PC-3 (cell line): ENCODE measurements around the gene KCNJ6. TPM values are rescaled to one million over a fixed set of nuclear protein-coding genes. Genes with fewer than 3 reads are reported as not detected.

Source experiments
- ATAC-seq: fragments of 200-7000 bp; cut with Tn5 transposase; 2 replicates; pipeline ENCODE4 v1.9.1; 2020; ENCODE audit warnings: mild to moderate bottlenecking, moderate library complexity
- BruUV-seq: library from RNA; stranded (reverse); fragments of 400-500 nt; replicated peaks from 2 replicates; lab custom pipeline; 2021; lab: Mats Ljungman, UMichigan
- CTCF ChIA-PET: fragments of 300-600 bp; sonication (Branson Sonifier 250); formaldehyde crosslinking; loops from one replicate; lab custom pipeline; 2022; ENCODE audit warnings: antibody characterized with exemption; lab: Charles Lee
- POLR2A ChIA-PET: fragments of 300-600 bp; sonication (Branson Sonifier 250); formaldehyde crosslinking; loops from one replicate; lab custom pipeline; 2022; ENCODE audit warnings: antibody characterized with exemption; ENCODE audit not compliant: unreplicated experiment; lab: Charles Lee
- DNase-seq: peaks from one replicate; pipeline ENCODE4 v3.0.0-alpha.2; 2015
- H2AFZ ChIP-seq: fragments of 300-600 bp; sonication (generic); 2 replicates; pipeline ENCODE4 v1.6.0; 2016; ENCODE audit warnings: antibody characterized with exemption, low read length
- H3F3A ChIP-seq: fragments of 300-600 bp; sonication (generic); one replicate; pipeline ENCODE4 v1.6.0; 2017; ENCODE audit warnings: antibody characterized with exemption, low read length, control low read depth, mild to moderate bottlenecking; ENCODE audit not compliant: unreplicated experiment
- H3K27ac ChIP-seq: fragments of 300-600 bp; sonication (generic); 2 replicates; pipeline ENCODE4 v1.5.1; 2016; ENCODE audit warnings: mild to moderate bottlenecking, low read length
- H3K27me3 ChIP-seq: fragments of 300-600 bp; sonication (generic); 2 replicates; pipeline ENCODE4 v1.6.1; 2016; ENCODE audit warnings: low read length, mixed read lengths
- H3K36me3 ChIP-seq: fragments of 300-600 bp; sonication (generic); 2 replicates; pipeline ENCODE4 v1.6.1; 2016; ENCODE audit warnings: low read depth, mixed run types, low read length, mixed read lengths
- H3K4me1 ChIP-seq: fragments of 300-600 bp; sonication (generic); 2 replicates; pipeline ENCODE4 v1.5.1; 2016; ENCODE audit warnings: low read length; ENCODE audit not compliant: insufficient read depth
- H3K4me2 ChIP-seq: fragments of 300-600 bp; sonication (generic); 2 replicates; pipeline ENCODE4 v1.6.0; 2016; ENCODE audit warnings: low read length
- H3K4me3 ChIP-seq: fragments of 300-600 bp; sonication (generic); 2 replicates; pipeline ENCODE4 v1.5.1; 2016; ENCODE audit warnings: mild to moderate bottlenecking, low read length, mixed read lengths
- H3K79me2 ChIP-seq: fragments of 300-600 bp; sonication (generic); 2 replicates; pipeline ENCODE4 v1.6.1; 2017; ENCODE audit warnings: low read length, mixed read lengths
- H3K9ac ChIP-seq: fragments of 300-600 bp; sonication (generic); 2 replicates; pipeline ENCODE4 v1.6.0; 2016; ENCODE audit warnings: mild to moderate bottlenecking, low read length
- H3K9me2 ChIP-seq: fragments of 300-600 bp; sonication (generic); replicated peaks from 2 replicates; pipeline ENCODE4 v1.6.1; 2016; ENCODE audit warnings: mixed run types, low read length, mixed read lengths
- H3K9me3 ChIP-seq: fragments of 300-600 bp; sonication (generic); 2 replicates; pipeline ENCODE4 v1.6.1; 2016; ENCODE audit warnings: low read length, mixed read lengths
- H4K20me1 ChIP-seq: fragments of 300-600 bp; sonication (generic); 2 replicates; pipeline ENCODE4 v1.6.1; 2016; ENCODE audit warnings: low read length, mixed read lengths
- EZH2 ChIP-seq: fragments of 300-600 bp; sonication (generic); IDR thresholded peaks from one replicate; pipeline ENCODE4 v1.6.1; 2017; ENCODE audit warnings: antibody characterized with exemption, mild to moderate bottlenecking, low read length; ENCODE audit not compliant: unreplicated experiment
- EZH2phosphoT487 ChIP-seq: fragments of 300-600 bp; sonication (generic); IDR thresholded peaks from 2 replicates; pipeline ENCODE4 v1.6.1; 2018; ENCODE audit warnings: mild to moderate bottlenecking, antibody characterized with exemption, low read length, borderline replicate concordance
- intact Hi-C: fragments of 100-400 bp; cut with micrococcal nuclease; formaldehyde crosslinking; loops from 2 replicates; pipeline ENCODE4 v1.9.0; 2023
- total RNA-seq: library from RNA; depleted of rRNA; stranded (reverse); fragments of >200 nt; gene quantifications from 2 replicates; pipeline ENCODE4 v1.2.3, GENCODE V29; 2014
- TF ChIP-seq, protein P1 (sequence below): fragments of 300-600 bp; sonication (generic); conservative IDR thresholded peaks from 2 replicates; pipeline ENCODE4 v1.5.1; 2017; ENCODE audit warnings: antibody characterized with exemption, low read depth, mild to moderate bottlenecking, low read length

The KCNJ6 gene
- total RNA-seq, 1 experiment from 2014 or later, result not detected

DNA sequence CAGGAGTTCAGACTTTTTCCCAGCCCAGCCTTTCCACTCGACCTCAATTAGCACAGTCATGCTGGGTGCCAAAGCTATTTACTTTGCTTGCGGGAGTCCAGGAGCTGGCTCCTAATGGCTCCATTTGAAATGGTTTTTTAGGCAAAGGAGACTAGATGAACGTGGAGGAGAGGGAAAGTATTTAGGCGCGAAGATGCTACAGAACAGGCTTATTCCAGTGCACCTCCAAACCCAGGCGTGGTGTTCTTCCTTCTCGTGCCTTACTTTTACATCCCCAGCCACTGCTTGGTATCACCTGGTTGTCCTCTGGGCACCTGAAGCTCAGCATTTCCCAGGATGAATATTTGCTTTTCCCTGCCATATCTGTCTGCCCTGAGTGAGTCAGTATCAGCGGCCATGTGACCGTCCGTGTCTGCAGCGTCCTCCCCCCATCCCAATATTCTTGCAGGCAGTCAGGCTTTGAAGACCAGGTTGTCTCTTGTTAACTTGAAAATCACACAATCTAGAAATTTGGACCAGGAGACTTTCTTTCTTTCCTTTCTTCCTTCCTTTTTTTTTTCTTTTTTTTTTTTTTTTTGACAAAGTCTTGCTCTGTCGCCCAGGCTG lies 351.2 kb downstream of the KCNJ6 start:
- no peaks in the 10 kb centered on the region for H3K9me3 ChIP-seq
- no peaks in the 10 kb centered on the region for H3F3A ChIP-seq
- BruUV-seq, result no TSS peak
- H3K9ac ChIP-seq, result peak overlapping the region; percentile 68
- no peaks in the 10 kb centered on the region for H3K9me2 ChIP-seq
- H3K79me2 ChIP-seq, result no peaks in the 10 kb centered on the region
- H3K4me1 ChIP-seq, result peaks cover 22% of the 10 kb centered on the region
- ChIA-PET CTCF (interaction anchor here (0.9 to 1.6 kb wide), 2 partner anchors 18 to 71 kb away, joined by 3 to 6 read pairs; no protein-coding TSS in a partner anchor), POLR2A (interaction anchor here (0.6 to 1.0 kb wide), 2 partner anchors 359 to 420 kb away, joined by 6 to 7 read pairs; no protein-coding TSS in a partner anchor)
- peak overlapping the region; percentile 94 for H3K4me2 ChIP-seq
- ATAC-seq (no peak), DNase-seq (peak; percentile 6)
- H3K27me3 ChIP-seq, result no peaks in the 10 kb centered on the region
- H3K27ac ChIP-seq, result peak overlapping the region; percentile 98
- TF ChIP-seq, protein P1, sequence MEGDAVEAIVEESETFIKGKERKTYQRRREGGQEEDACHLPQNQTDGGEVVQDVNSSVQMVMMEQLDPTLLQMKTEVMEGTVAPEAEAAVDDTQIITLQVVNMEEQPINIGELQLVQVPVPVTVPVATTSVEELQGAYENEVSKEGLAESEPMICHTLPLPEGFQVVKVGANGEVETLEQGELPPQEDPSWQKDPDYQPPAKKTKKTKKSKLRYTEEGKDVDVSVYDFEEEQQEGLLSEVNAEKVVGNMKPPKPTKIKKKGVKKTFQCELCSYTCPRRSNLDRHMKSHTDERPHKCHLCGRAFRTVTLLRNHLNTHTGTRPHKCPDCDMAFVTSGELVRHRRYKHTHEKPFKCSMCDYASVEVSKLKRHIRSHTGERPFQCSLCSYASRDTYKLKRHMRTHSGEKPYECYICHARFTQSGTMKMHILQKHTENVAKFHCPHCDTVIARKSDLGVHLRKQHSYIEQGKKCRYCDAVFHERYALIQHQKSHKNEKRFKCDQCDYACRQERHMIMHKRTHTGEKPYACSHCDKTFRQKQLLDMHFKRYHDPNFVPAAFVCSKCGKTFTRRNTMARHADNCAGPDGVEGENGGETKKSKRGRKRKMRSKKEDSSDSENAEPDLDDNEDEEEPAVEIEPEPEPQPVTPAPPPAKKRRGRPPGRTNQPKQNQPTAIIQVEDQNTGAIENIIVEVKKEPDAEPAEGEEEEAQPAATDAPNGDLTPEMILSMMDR, result no peak
- TF ChIP-seq EZH2phosphoT487 (no peak), EZH2 (no peak)
- H4K20me1 ChIP-seq, result no peaks in the 10 kb centered on the region
- H2AFZ ChIP-seq, result peak overlapping the region; percentile 56
- intact Hi-C loops, result loop anchor here (1.0 to 5.0 kb wide), 4 partner anchors 32 to 298 kb away; partner anchors contain the start of gene VPS26C
- H3K36me3 ChIP-seq, result no peaks in the 10 kb centered on the region
- peak overlapping the region; percentile 43; the same call in 1 of the 2 replicates for H3K4me3 ChIP-seq

DNA sequence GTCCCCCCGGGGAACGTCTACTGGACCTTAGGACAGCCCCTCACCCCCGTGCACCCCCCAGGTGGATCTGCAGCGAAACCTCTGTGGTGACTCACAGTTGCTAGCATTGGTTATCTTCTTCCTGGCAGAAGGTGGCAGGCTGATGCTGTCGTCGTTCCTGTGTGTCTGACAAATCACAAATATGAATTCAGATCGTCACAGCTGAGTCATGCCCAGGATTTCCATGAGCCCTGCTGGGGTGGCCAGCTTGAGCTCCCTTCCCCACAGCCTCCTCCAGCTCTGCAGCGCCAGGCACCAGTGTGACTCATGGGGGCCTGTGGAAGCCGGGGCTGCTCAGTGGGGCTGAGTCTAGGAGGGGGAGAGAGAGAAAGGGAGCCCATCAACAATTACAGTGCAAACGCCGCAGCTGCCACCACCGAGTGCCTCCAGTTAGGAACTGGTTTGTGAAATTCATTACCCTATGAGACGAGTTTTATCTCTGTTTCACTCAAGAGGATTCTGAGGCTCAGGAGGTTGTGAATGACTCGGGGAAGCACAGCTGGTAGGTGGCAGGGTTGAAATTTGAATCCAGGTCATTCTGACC lies 351.8 kb downstream of the KCNJ6 start:
- CTCF ChIA-PET, result interaction anchor here (0.6 to 1.6 kb wide), 3 partner anchors 18 to 72 kb away, joined by 3 to 6 read pairs (median 3); no protein-coding TSS in a partner anchor
- peak; percentile 85 for ATAC-seq
- POLR2A ChIA-PET, result interaction anchor here (0.6 to 1.0 kb wide), 13 partner anchors 31 to 640 kb away, joined by 3 to 13 read pairs (median 5); partner anchors contain the start of genes DYRK1A and VPS26C

More for the DNA sequence above, 351.8 kb downstream of the KCNJ6 start:
- peak overlapping the region; percentile 94 for H3K4me2 ChIP-seq
- TF ChIP-seq, protein P1, result peak; percentile 26; the same call in 1 of the 2 replicates
- TF ChIP-seq EZH2, result no peak
- H3K4me1 ChIP-seq, result peaks cover 22% of the 10 kb centered on the region
- no peaks in the 10 kb centered on the region for H3K36me3 ChIP-seq
- BruUV-seq, result TSS peak; percentile 86
- no peaks in the 10 kb centered on the region for H3K27me3 ChIP-seq
- H2AFZ ChIP-seq, result peak overlapping the region; percentile 91
- intact Hi-C loops, result loop anchor here (1.0 to 5.0 kb wide), 4 partner anchors 32 to 297 kb away; partner anchors contain the start of gene VPS26C
- H3F3A ChIP-seq, result no peaks in the 10 kb centered on the region
- H3K9ac ChIP-seq, result peak overlapping the region; percentile 91
- DNase-seq, result peak; percentile 99
- H3K27ac ChIP-seq, result peak overlapping the region; percentile 98
- H3K9me2 ChIP-seq, result no peaks in the 10 kb centered on the region
- H4K20me1 ChIP-seq, result no peaks in the 10 kb centered on the region
- no peaks in the 10 kb centered on the region for H3K79me2 ChIP-seq
- peak overlapping the region; percentile 70 for H3K4me3 ChIP-seq
- H3K9me3 ChIP-seq, result no peaks in the 10 kb centered on the region
